Progenitor cell of endocrine pancreas (in vitro differentiated cells): ENCODE data around the gene FOXP1. TPM values are rescaled to one million over a fixed set of nuclear protein-coding genes. Genes with fewer than 3 reads are reported as not detected.

ENCODE experiments used
- DNase-seq: peaks from one replicate; pipeline ENCODE4 v3.0.0; 2021; ENCODE audit warnings: low spot score; ENCODE audit not compliant: unreplicated experiment
- H3K27ac Mint-ChIP-seq: 2 replicates; pipeline ENCODE4 v1.8.0; 2021; ENCODE audit warnings: mild to moderate bottlenecking, moderate library complexity, mixed read lengths
- H3K27me3 Mint-ChIP-seq: 2 replicates; pipeline ENCODE4 v1.8.0; 2021; ENCODE audit warnings: mixed read lengths
- H3K36me3 Mint-ChIP-seq: 2 replicates; pipeline ENCODE4 v1.8.0; 2022; ENCODE audit warnings: mixed read lengths; ENCODE audit not compliant: insufficient read depth
- H3K4me1 Mint-ChIP-seq: 2 replicates; pipeline ENCODE4 v1.8.0; 2021; ENCODE audit warnings: low read depth, mixed read lengths
- H3K4me3 Mint-ChIP-seq: 2 replicates; pipeline ENCODE4 v1.8.0; 2021; ENCODE audit warnings: low read depth, mild to moderate bottlenecking, moderate library complexity, mixed read lengths
- H3K9me3 Mint-ChIP-seq: 2 replicates; pipeline ENCODE4 v1.8.0; 2021; ENCODE audit warnings: low read depth, mixed read lengths
- CTCF ChIP-seq: fragments of 200-600 bp; sonication (generic); IDR thresholded peaks from one replicate; pipeline ENCODE4 v1.5.0; 2021; ENCODE audit warnings: antibody characterized with exemption, mild to moderate bottlenecking; ENCODE audit not compliant: unreplicated experiment
- total RNA-seq: library from RNA; stranded (reverse); gene quantifications from 2 replicates; pipeline ENCODE4 v1.2.1, GENCODE V29; 2021

The FOXP1 gene
- total RNA-seq, 1 donor from 2014 or later: 242 TPM

GRCh38 chr3:71565976-71566375, 17.6 kb downstream of the FOXP1 start:
- Mint-ChIP-seq H3K36me3 (peaks cover 20% of the 10 kb centered on the region), H3K27ac (no peak overlapping the region), H3K4me1 (peaks cover 29% of the 10 kb centered on the region), H3K27me3 (no peaks in the 10 kb centered on the region), H3K9me3 (no peaks in the 10 kb centered on the region), H3K4me3 (no peak overlapping the region)
- TF ChIP-seq CTCF: no peak
- DNase-seq: no peak

- peaks cover 29% of the 10 kb centered on the region for H3K4me1 Mint-ChIP-seq
Measured at GRCh38 chr3:71565316-71565715, 18.2 kb downstream of the FOXP1 start.

GRCh38 chr3:71564361-71564760, 19.2 kb downstream of the FOXP1 start:
- Mint-ChIP-seq H3K36me3 (peaks cover 23% of the 10 kb centered on the region), H3K9me3 (peaks cover 3% of the 10 kb centered on the region), H3K4me3 (no peak overlapping the region)

More at GRCh38 chr3:71565316-71565715, 18.2 kb downstream of the FOXP1 start:
- no peak for DNase-seq
- H3K27ac Mint-ChIP-seq: no peak overlapping the region
- H3K4me3 Mint-ChIP-seq: no peak overlapping the region
- no peaks in the 10 kb centered on the region for H3K27me3 Mint-ChIP-seq
- peaks cover 3% of the 10 kb centered on the region for H3K9me3 Mint-ChIP-seq
- TF ChIP-seq CTCF: no peak
- peaks cover 19% of the 10 kb centered on the region for H3K36me3 Mint-ChIP-seq

GRCh38 chr3:71563827-71564226, 19.7 kb downstream of the FOXP1 start:
- peaks cover 26% of the 10 kb centered on the region for H3K36me3 Mint-ChIP-seq
- TF ChIP-seq CTCF: no peak

More at GRCh38 chr3:71564361-71564760, 19.2 kb downstream of the FOXP1 start:
- Mint-ChIP-seq H3K4me1 (peaks cover 31% of the 10 kb centered on the region), H3K27ac (peak overlapping the region; percentile 25), H3K27me3 (no peaks in the 10 kb centered on the region)
- no peak for DNase-seq
- TF ChIP-seq CTCF: no peak

GRCh38 chr3:71562938-71563337, 20.6 kb downstream of the FOXP1 start:
- peaks cover 3% of the 10 kb centered on the region for H3K9me3 Mint-ChIP-seq
- H3K27ac Mint-ChIP-seq: no peak overlapping the region
- H3K27me3 Mint-ChIP-seq: no peaks in the 10 kb centered on the region
- peaks cover 29% of the 10 kb centered on the region for H3K36me3 Mint-ChIP-seq
- no peak for DNase-seq
- peaks cover 29% of the 10 kb centered on the region for H3K4me1 Mint-ChIP-seq
- no peak overlapping the region for H3K4me3 Mint-ChIP-seq
- TF ChIP-seq CTCF: no peak

More at GRCh38 chr3:71563827-71564226, 19.7 kb downstream of the FOXP1 start:
- Mint-ChIP-seq H3K4me1 (peaks cover 31% of the 10 kb centered on the region), H3K4me3 (no peak overlapping the region), H3K27ac (no peak overlapping the region), H3K9me3 (peaks cover 3% of the 10 kb centered on the region), H3K27me3 (no peaks in the 10 kb centered on the region)
- DNase-seq: no peak
